Measurements from ENCODE around the gene CD83.

The CD83 gene

DNA sequence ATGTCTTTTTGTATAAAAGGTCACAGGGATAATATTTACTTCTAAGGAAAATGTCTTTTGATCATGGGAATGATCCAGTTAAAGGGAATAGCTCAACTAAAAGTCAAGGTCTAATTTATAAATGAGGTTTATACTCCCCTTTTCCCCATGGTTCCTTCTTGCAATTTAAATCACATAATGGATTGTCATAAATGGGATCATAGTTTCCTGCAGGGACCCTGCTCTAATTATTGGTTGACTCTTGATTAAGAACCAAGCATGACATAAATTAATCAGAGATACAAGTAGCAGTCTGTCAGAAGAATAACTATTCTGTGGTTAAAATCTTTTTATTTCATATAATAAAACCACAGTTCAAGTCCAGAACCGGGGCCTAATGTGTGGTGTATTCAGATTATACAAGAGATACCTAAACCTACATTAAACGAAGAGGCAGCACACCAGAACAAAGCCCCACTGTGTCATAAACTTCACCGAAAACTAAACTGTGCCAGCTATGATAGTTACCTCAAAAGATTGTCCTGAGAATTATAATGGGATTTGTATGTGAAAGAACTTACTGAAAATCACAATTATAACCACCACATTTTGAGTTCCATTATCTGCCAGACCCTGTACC lies 43.0 kb upstream of the CD83 start:
- in situ Hi-C loops (cut with MboI; ENCODE audit: low pct_unique_long_range_greater_than_20kb, low sequenced_read_pairs, unreplicated experiment), result loop anchor here (25.0 kb wide), 1 partner anchor 287 kb away; no protein-coding TSS in a partner anchor
- TF ChIP-seq, protein P1, sequence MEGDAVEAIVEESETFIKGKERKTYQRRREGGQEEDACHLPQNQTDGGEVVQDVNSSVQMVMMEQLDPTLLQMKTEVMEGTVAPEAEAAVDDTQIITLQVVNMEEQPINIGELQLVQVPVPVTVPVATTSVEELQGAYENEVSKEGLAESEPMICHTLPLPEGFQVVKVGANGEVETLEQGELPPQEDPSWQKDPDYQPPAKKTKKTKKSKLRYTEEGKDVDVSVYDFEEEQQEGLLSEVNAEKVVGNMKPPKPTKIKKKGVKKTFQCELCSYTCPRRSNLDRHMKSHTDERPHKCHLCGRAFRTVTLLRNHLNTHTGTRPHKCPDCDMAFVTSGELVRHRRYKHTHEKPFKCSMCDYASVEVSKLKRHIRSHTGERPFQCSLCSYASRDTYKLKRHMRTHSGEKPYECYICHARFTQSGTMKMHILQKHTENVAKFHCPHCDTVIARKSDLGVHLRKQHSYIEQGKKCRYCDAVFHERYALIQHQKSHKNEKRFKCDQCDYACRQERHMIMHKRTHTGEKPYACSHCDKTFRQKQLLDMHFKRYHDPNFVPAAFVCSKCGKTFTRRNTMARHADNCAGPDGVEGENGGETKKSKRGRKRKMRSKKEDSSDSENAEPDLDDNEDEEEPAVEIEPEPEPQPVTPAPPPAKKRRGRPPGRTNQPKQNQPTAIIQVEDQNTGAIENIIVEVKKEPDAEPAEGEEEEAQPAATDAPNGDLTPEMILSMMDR (IDR thresholded peaks at IDR 0.05; ENCODE audit: extremely low read depth, insufficient read depth, missing control alignments), result no peak
- DNase-seq (ENCODE audit: low spot score), result no peak

DNA sequence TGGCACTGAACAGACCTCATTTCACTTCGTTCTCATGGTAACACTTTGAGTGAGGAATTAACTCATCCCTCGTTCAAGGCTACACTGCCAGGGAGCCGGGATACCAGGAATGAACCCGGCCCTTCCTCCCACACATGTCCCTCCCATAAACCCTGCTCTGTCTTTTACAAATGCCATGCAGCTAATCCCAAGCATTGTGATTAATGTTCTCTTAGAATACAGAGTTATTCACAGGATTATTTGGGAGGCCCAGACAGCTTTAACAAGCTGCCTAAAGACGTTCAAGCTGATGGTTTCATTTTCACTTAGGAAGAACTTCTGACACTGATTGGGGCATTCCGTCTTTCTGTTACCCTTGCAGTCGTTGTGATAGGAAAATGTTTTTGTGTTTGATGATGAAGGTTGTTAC lies 42.5 kb upstream of the CD83 start:
- DNase-seq (ENCODE audit: low spot score), result no peak
- in situ Hi-C loops (cut with MboI; ENCODE audit: low pct_unique_long_range_greater_than_20kb, low sequenced_read_pairs, unreplicated experiment), result no loop called here
- TF ChIP-seq, protein P1 (IDR thresholded peaks at IDR 0.05; ENCODE audit: extremely low read depth, insufficient read depth, missing control alignments), result no peak

DNA sequence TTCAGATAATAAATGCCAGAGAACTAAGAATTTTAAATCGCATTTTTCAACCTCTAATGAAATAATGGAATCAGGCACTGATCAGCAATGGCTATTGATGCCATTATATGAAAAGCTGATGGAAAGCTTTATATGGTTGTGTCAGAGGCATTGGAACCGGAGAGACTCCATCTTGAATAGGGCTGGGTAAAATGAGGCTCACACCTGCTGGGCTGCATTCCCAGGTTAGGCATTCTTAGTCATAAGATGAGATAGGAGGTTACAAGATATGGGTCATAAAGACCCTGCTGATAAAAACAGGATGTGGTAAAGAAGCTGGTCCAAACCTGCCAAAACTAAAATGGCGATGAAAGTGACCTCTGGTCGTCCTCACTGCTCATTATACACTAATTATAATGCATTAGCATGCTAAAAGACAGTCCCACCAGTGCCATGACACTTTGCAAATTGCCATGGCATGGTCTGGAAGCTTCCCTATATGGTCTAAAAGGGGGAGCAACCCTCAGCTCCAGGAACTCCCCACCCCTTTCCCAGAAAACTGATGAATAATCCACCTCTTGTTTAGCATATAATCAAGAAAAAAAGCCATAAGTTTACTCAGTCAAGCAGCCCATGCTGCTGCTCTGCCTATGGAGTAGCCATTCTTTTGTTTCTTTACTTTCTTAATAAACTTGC lies 40.2 kb upstream of the CD83 start:
- TF ChIP-seq, protein P1 (IDR thresholded peaks at IDR 0.05; ENCODE audit: extremely low read depth, insufficient read depth, missing control alignments), result no peak
- in situ Hi-C loops (cut with MboI; ENCODE audit: low pct_unique_long_range_greater_than_20kb, low sequenced_read_pairs, unreplicated experiment), result no loop called here
- DNase-seq (ENCODE audit: low spot score), result no peak

DNA sequence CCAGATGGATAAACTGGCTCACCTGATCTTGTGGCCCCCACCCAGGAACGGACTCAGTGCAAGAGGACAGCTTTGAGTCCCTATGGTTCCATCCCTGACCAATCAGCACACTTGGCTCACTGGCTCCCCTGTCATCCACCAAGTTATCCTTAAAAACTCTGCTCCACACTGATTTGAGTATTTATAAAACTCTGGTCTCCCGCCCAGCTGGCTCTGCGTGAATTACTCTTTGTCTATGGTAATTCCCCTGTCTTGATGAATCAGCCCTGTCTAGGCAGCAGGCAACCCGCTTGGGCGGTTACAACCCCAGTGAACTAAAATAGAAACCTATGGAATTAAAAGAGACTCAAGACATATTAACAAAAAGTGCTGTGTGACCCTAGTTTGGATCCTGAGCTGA lies 38.1 kb upstream of the CD83 start:
- TF ChIP-seq, protein P1 (IDR thresholded peaks at IDR 0.05; ENCODE audit: extremely low read depth, insufficient read depth, missing control alignments), result no peak
- in situ Hi-C loops (cut with MboI; ENCODE audit: low pct_unique_long_range_greater_than_20kb, low sequenced_read_pairs, unreplicated experiment), result no loop called here
- no peak for DNase-seq (ENCODE audit: low spot score)

GRCh38 chr6:14079971-14080370 lies 37.6 kb upstream of the CD83 start:
- TF ChIP-seq, protein P1 (IDR thresholded peaks at IDR 0.05; ENCODE audit: extremely low read depth, insufficient read depth, missing control alignments), result no peak
- in situ Hi-C loops (cut with MboI; ENCODE audit: low pct_unique_long_range_greater_than_20kb, low sequenced_read_pairs, unreplicated experiment), result no loop called here
- DNase-seq (ENCODE audit: low spot score), result no peak

DNA sequence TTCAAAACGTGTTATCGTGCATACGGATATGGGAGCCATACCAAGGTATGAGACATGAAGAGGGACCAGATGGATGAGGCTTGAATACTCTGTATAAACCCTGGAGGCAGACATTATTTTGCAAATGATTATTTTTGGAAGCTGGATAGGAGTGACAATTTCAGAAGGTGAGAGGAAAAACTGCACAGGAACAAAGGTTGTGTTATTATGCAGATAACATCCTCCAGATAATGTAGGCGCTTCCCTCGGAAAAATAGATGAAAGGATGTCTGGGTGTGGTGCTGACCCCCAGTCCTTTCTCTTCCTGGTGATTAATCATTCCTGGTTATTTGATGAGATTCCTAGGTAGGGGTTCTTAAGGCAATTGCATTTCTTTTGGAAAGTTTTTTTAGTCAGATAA lies 36.4 kb upstream of the CD83 start:
- DNase-seq (ENCODE audit: low spot score), result no peak
- TF ChIP-seq, protein P1 (IDR thresholded peaks at IDR 0.05; ENCODE audit: extremely low read depth, insufficient read depth, missing control alignments), result no peak
- in situ Hi-C loops (cut with MboI; ENCODE audit: low pct_unique_long_range_greater_than_20kb, low sequenced_read_pairs, unreplicated experiment), result no loop called here

Measured in GM13977 (cell line).